C4-2B (cell line): ENCODE measurements around the gene PARD6B.

Experiments
- ZFX ChIP-seq: fragments of 450-650 bp; IDR thresholded peaks from 2 replicates; pipeline ENCODE4 v1.6.1; 2017
- TF ChIP-seq, protein P1 (sequence below): fragments of 450-650 bp; conservative IDR thresholded peaks from 2 replicates; pipeline ENCODE4 v1.5.1; 2017; ENCODE audit warnings: mild to moderate bottlenecking

- TF ChIP-seq, protein P1, sequence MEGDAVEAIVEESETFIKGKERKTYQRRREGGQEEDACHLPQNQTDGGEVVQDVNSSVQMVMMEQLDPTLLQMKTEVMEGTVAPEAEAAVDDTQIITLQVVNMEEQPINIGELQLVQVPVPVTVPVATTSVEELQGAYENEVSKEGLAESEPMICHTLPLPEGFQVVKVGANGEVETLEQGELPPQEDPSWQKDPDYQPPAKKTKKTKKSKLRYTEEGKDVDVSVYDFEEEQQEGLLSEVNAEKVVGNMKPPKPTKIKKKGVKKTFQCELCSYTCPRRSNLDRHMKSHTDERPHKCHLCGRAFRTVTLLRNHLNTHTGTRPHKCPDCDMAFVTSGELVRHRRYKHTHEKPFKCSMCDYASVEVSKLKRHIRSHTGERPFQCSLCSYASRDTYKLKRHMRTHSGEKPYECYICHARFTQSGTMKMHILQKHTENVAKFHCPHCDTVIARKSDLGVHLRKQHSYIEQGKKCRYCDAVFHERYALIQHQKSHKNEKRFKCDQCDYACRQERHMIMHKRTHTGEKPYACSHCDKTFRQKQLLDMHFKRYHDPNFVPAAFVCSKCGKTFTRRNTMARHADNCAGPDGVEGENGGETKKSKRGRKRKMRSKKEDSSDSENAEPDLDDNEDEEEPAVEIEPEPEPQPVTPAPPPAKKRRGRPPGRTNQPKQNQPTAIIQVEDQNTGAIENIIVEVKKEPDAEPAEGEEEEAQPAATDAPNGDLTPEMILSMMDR, result no peak
- TF ChIP-seq ZFX, result no peak
Observed at GRCh38 chr20:50733644-50734349, 2.4 kb downstream of the PARD6B start.
